HG02642 (cell line): ENCODE data around the gene GALNT15.

Source experiments
- ATAC-seq: cut with Tn5 transposase; IDR thresholded peaks from one replicate; pipeline ENCODE4 v1.9.1; 2021; ENCODE audit warnings: mild to moderate bottlenecking; ENCODE audit not compliant: unreplicated experiment, poor library complexity

Gene GALNT15

GRCh38 chr3:16150285-16150684, 24.2 kb upstream of the GALNT15 start:
- ATAC-seq: no peak

DNA sequence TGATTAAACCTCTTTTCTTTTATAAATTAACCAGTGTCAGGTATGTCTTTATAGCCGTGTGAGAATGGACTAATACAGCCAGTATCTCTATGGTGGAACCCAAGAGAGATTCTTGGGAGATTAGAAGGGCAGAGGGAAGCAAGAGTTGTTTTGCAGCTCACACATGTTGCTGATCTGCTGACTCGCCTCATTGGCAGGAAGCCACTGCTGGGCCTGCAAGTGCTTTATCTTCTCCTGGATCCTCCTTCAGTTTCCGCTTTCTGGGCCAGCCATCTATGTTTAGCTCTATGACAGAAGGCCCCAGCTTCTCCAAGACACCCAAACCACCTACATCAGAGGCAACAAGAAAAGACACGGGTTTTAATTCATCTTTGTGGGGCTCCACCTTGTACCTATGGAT, 23.4 kb upstream of the GALNT15 start:
- no peak for ATAC-seq

DNA sequence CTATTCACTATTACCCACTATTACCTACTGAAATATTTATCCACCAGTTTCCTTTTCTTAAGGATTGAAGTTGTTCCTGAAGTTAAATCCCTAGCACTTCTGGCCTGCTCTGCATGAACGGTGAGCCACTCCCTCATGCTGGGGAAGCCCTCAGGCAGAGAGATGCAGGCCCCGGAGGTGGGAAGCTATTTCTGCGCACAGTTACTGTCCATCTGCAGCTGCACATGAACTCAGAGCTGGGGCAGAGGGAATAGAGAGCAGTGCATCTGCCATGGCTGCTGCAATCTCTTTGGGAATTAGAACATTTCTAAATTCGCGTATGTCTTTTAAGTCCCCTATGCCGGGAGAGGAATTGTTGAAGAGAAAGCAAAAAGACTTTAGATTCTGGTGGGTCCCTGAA, 6.3 kb upstream of the GALNT15 start:
- no peak for ATAC-seq

DNA sequence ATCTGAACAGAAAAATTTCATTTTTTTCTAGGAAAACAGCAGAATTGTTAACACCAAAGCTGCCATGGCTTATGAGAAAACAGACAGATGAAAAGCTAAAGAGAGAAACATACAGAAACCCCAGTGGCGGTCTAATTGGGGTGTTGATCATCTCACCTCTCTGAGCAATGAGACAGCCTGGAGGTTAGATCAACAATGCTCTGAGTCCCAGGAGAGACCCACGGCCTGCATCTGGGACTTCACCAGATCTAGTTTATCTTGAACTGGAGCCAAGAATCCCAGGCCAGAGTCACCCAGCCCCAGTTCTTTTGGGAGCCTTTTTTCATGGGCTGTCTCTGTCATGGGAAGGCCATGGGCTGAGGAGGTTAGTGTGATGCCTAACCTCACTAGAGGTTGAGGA, 3.5 kb upstream of the GALNT15 start:
- no peak for ATAC-seq

GRCh38 chr3:16171825-16172224, 2.7 kb upstream of the GALNT15 start:
- ATAC-seq: no peak

GRCh38 chr3:16173283-16174025, 1.0 kb upstream of the GALNT15 start:
- ATAC-seq: no peak

DNA sequence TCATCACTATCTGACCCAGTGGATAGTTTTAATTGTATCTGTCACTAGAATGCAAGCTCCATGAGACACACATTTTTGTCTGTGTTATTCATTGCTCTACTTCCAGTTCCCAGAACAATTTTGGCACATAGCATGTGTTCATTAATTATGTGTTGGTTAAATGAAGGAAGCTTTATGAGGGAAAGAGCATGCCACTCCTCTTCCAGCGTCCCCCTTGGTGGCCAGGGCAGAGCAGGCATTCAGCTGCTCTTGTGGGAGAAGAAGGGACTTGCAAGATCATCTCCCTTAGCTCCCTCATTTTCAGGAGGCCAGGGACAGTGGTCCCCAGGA, 489 bp upstream of the GALNT15 start:
- no peak for ATAC-seq

- ATAC-seq: no peak
Measured at GRCh38 chr3:16174976-16175901, 759 bp downstream of the GALNT15 start.

- ATAC-seq: no peak
Measured at GRCh38 chr3:16176391-16177030, 2.0 kb downstream of the GALNT15 start.

GRCh38 chr3:16177382-16177781, 2.9 kb downstream of the GALNT15 start:
- ATAC-seq: no peak

GRCh38 chr3:16177962-16178627, 3.6 kb downstream of the GALNT15 start:
- peak; percentile 74 for ATAC-seq

- no peak for ATAC-seq
Measured at GRCh38 chr3:16178628-16178988, 4.1 kb downstream of the GALNT15 start.

DNA sequence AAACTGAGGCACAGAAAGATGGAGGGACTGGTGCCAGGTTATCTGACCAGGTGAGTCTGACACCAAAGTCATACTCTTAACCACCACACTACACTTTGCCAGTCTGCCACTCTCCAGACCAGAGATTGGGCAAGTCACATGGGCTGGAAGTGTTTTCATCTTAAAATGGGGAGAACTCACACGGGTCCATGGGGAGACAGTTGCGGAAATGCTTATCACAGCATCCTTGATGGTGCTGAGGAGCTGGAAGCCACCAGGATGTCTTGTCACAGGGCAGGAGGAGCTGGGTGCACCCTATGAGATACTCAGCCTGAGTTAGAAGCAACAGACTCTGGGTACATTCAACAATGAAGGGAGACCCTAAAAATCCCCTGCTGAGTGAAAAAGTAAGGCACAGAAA, 4.8 kb downstream of the GALNT15 start:
- ATAC-seq: no peak

DNA sequence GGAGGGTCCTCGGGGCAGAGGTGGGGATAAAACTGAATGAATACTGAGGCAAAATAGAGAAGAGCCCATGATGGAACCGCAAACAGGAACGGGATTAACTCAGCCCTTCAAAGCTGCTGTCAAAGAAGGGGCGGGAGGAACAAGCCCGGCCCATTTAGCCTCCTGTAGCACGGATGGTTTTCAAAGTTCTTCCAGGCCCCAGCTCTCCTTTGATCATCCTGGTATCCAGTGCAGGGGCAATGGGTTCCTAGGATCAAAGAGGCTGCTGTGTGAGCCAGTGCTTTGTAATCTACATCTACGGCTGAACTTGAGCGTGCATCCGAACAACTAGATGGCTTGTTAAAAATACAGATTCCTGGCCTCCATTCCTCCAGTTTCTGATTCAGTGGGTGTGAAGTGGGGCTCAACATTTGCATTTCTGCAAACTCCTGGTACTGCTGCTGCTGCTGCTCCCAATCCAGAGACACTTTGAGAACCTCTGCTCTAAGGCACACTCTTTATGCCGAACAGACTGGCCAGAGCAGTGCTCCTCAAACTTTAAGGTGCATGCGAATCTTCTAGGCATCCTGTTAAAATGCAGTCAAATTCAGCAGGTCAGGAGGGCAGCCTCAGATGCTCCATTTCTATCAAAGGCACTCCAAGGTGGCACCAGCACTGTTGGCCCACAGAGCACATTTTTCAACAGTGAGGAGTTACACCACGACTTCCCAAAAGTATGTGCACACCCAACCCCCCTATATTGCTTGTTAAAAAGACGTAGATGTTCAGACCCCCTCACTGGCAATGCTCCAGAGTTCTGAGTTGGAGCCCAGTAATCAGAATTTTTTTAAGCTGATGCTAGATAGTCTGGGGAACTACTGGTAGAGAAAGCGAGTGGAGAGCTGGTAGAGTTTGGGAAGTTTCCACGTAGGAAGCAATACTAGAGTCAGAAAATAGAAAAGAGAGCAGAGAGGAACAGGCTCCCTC, 5.6 kb downstream of the GALNT15 start:
- no peak for ATAC-seq

DNA sequence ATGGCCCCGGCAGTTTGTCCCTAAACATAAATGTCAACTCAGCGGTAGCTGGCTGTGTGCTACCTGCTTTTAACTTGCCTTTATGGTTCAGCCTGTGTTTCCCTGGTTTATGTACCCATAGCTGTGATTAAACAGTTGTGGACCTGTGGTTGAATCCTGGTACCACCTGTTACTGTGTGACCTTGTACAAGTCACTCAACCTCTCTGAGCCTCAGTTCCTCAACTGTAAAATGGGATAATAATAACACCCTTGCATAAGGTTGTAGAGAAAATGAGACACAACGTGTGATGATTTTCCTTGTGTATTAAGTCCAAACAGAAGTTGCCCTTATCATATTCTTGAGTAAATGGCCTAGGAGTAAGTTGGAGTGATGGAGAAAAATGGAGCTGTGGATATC, 6.3 kb downstream of the GALNT15 start:
- no peak for ATAC-seq

DNA sequence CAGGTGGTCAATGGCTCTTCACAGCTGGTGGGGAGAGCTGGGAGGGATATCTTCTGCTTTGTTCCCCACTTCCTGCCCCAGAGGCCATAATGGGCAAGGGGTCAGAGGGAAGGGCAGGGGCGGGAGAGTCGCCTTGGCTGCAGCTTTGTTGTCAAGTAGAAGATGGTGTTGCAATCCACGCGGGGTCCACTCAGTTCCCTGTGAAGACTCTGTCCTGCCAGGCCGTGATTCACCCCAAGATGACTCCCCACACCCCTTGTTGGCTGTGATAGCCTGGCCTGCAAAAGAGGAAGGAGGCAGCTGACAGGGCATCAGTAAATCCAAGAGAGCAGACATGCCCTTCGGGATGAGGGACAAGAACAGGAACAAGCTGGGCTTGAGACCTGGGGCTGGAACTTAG, 6.9 kb downstream of the GALNT15 start:
- no peak for ATAC-seq

DNA sequence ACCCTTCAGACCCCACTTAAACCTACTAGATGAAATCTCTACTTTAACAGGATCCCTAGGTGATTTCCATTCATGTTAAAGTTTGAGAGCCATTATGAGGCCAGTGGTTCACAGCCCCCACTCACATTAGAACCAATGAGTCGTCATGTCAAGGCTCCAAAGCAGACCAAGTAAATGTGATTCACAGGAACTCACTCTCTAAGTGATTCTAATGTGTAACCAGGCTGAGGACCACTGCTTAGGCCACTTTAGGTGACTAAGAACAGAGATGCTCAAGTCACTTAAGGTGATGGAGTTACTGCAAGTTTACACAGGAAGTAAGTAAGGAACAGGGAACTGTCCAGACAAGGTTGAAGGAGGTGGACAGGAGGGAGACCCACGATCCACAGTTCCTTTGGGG, 7.7 kb downstream of the GALNT15 start:
- ATAC-seq: no peak

GRCh38 chr3:16182612-16183011, 8.1 kb downstream of the GALNT15 start:
- ATAC-seq: no peak

- no peak for ATAC-seq
Measured at GRCh38 chr3:16183082-16183481, 8.6 kb downstream of the GALNT15 start.
